GM23338 (cell line): Measurements from ENCODE around the gene GRM8. TPM values are rescaled to one million over a fixed set of nuclear protein-coding genes. Genes with fewer than 3 reads are reported as not detected.

ENCODE experiments used
- ATAC-seq: fragments of 200-7000 bp; cut with Tn5 transposase; 3 replicates; pipeline ENCODE4 v1.9.1; 2020
- DNase-seq: peaks from one replicate; pipeline ENCODE4 v3.0.0-alpha.2; 2015; ENCODE audit warnings: low spot score
- H2AFZ ChIP-seq: fragments of 200-600 bp; sonication (generic); 2 replicates; pipeline ENCODE4 v1.8.0; 2016; ENCODE audit warnings: antibody characterized with exemption, mild to moderate bottlenecking, moderate library complexity
- H3F3A ChIP-seq: fragments of 200-600 bp; sonication (generic); replicated peaks from 2 replicates; pipeline ENCODE4 v1.8.0; 2017; ENCODE audit warnings: antibody characterized with exemption, mixed run types, low read depth
- H3K27ac ChIP-seq: fragments of 200-600 bp; sonication (generic); 2 replicates; pipeline ENCODE4 v1.6.1; 2016; ENCODE audit warnings: low read depth
- H3K27me3 ChIP-seq: fragments of 200-600 bp; sonication (generic); 2 replicates; pipeline ENCODE4 v1.8.0; 2016; ENCODE audit warnings: mild to moderate bottlenecking, mixed run types, moderate library complexity; ENCODE audit not compliant: insufficient read depth
- H3K36me3 ChIP-seq: fragments of 200-600 bp; sonication (generic); 2 replicates; pipeline ENCODE4 v1.8.0; 2016; ENCODE audit warnings: mild to moderate bottlenecking; ENCODE audit not compliant: insufficient read depth
- H3K4me1 ChIP-seq: fragments of 200-600 bp; sonication (generic); 2 replicates; pipeline ENCODE4 v1.8.0; 2016; ENCODE audit warnings: mild to moderate bottlenecking, moderate library complexity; ENCODE audit not compliant: insufficient read depth
- H3K4me2 ChIP-seq: fragments of 200-600 bp; sonication (generic); 2 replicates; pipeline ENCODE4 v1.7.1; 2017; ENCODE audit warnings: mixed run types
- H3K4me3 ChIP-seq: fragments of 200-600 bp; sonication (generic); 2 replicates; pipeline ENCODE4 v1.6.1; 2016; ENCODE audit warnings: mixed run types
- H3K79me2 ChIP-seq: fragments of 200-600 bp; sonication (generic); replicated peaks from 2 replicates; pipeline ENCODE4 v1.8.0; 2017; ENCODE audit warnings: mild to moderate bottlenecking; ENCODE audit not compliant: insufficient read depth
- H3K9me2 ChIP-seq: fragments of 200-600 bp; sonication (generic); 2 replicates; pipeline ENCODE4 v1.8.0; 2017; ENCODE audit not compliant: insufficient read depth
- H4K20me1 ChIP-seq: fragments of 200-600 bp; sonication (generic); replicated peaks from 2 replicates; pipeline ENCODE4 v1.8.0; 2017; ENCODE audit warnings: mild to moderate bottlenecking; ENCODE audit not compliant: insufficient read depth
- H3K27ac Mint-ChIP-seq: 2 replicates; pipeline ENCODE4 v1.8.0; 2020; ENCODE audit warnings: inconsistent platforms, mild to moderate bottlenecking, moderate library complexity, mixed read lengths
- H3K27me3 Mint-ChIP-seq: 3 replicates; pipeline ENCODE4 v1.8.0; 2022; ENCODE audit warnings: low read depth, mild to moderate bottlenecking, moderate library complexity, mixed read lengths, inconsistent platforms; ENCODE audit not compliant: insufficient read depth, poor library complexity
- H3K36me3 Mint-ChIP-seq: 3 replicates; pipeline ENCODE4 v1.8.0; 2021; ENCODE audit warnings: low read depth, mild to moderate bottlenecking, inconsistent platforms, moderate library complexity, mixed read lengths
- H3K4me1 Mint-ChIP-seq: 3 replicates; pipeline ENCODE4 v1.8.0; 2020; ENCODE audit warnings: mild to moderate bottlenecking, inconsistent platforms, mixed read lengths
- H3K4me3 Mint-ChIP-seq: 3 replicates; pipeline ENCODE4 v1.8.0; 2021; ENCODE audit warnings: moderate library complexity, mild to moderate bottlenecking, inconsistent platforms, mixed read lengths
- H3K9me3 Mint-ChIP-seq: 3 replicates; pipeline ENCODE4 v1.8.0; 2020; ENCODE audit warnings: moderate library complexity, mild to moderate bottlenecking, inconsistent platforms, mixed read lengths
- ETS1 ChIP-seq: IDR thresholded peaks from 2 replicates; pipeline ENCODE4 v1.6.1; 2016; ENCODE audit warnings: antibody characterized with exemption
- EZH2 ChIP-seq: fragments of 200-600 bp; sonication (generic); IDR thresholded peaks from one replicate; pipeline ENCODE4 v1.8.0; 2017; ENCODE audit warnings: antibody characterized with exemption, mild to moderate bottlenecking, low read depth; ENCODE audit not compliant: unreplicated experiment
- EZH2phosphoT487 ChIP-seq: fragments of 200-600 bp; sonication (generic); IDR thresholded peaks from one replicate; pipeline ENCODE4 v1.8.1; 2018; ENCODE audit warnings: antibody characterized with exemption; ENCODE audit not compliant: unreplicated experiment
- JUNB ChIP-seq: IDR thresholded peaks from one replicate; pipeline ENCODE4 v1.6.1; 2016; ENCODE audit warnings: antibody characterized with exemption; ENCODE audit not compliant: unreplicated experiment
- POLR2AphosphoS5 ChIP-seq: IDR thresholded peaks from 2 replicates; pipeline ENCODE4 v1.6.1; 2016; ENCODE audit warnings: antibody characterized with exemption, low read depth
- STAT1 ChIP-seq: IDR thresholded peaks from one replicate; pipeline ENCODE4 v1.6.1; 2016; ENCODE audit warnings: antibody characterized with exemption; ENCODE audit not compliant: unreplicated experiment
- ZNF114 ChIP-seq: fragments of 250-450 bp; sonication (Bioruptor Pico); IDR thresholded peaks from 2 replicates; pipeline ENCODE4 v1.5.0; 2020; ENCODE audit warnings: mild to moderate bottlenecking, moderate library complexity
- ZNF331 ChIP-seq: fragments of 250-450 bp; sonication (Bioruptor Pico); IDR thresholded peaks from 2 replicates; pipeline ENCODE4 v1.5.0; 2020; ENCODE audit warnings: low read depth, mild to moderate bottlenecking, moderate library complexity
- polyA plus RNA-seq: library from polyadenylated mRNA; unstranded; fragments of >200 nt; fragmentation: Nextera tagmentation; extraction: Ambion mirVana; gene quantifications from 2 replicates; pipeline ENCODE4 v1.2.1, GENCODE V29; 2016
- total RNA-seq: library from RNA; depleted of rRNA; stranded (reverse); fragments of >200 nt; shearing (Covaris generic); gene quantifications from 2 replicates; pipeline ENCODE4 v1.2.3, GENCODE V29; 2014
- TF ChIP-seq, protein P1 (sequence below): IDR thresholded peaks from one replicate; pipeline ENCODE4 v1.6.1; 2018; ENCODE audit warnings: antibody characterized with exemption; ENCODE audit not compliant: unreplicated experiment
- TF ChIP-seq, protein P2 (sequence below), 2 experiments: fragments of 200-600 bp in 1 of 2; sonication (generic) in 1 of 2; conservative IDR thresholded peaks; 2 replicates each; pipeline versions ENCODE4 v1.5.1 to v1.6.1; 2016 to 2017; ENCODE audit warnings: antibody characterized with exemption in 2 of 2, low read depth in 2 of 2, mild to moderate bottlenecking in 2 of 2, moderate library complexity in 1 of 2
- TF ChIP-seq, protein P3 (sequence below): fragments of 250-450 bp; sonication (Bioruptor Pico); IDR thresholded peaks from 2 replicates; pipeline ENCODE4 v1.5.0; 2020; ENCODE audit warnings: mild to moderate bottlenecking, moderate library complexity

Gene GRM8
- total and polyA plus RNA-seq, 2 experiments from 2014 or later = 1.9 to 6.6 TPM

DNA sequence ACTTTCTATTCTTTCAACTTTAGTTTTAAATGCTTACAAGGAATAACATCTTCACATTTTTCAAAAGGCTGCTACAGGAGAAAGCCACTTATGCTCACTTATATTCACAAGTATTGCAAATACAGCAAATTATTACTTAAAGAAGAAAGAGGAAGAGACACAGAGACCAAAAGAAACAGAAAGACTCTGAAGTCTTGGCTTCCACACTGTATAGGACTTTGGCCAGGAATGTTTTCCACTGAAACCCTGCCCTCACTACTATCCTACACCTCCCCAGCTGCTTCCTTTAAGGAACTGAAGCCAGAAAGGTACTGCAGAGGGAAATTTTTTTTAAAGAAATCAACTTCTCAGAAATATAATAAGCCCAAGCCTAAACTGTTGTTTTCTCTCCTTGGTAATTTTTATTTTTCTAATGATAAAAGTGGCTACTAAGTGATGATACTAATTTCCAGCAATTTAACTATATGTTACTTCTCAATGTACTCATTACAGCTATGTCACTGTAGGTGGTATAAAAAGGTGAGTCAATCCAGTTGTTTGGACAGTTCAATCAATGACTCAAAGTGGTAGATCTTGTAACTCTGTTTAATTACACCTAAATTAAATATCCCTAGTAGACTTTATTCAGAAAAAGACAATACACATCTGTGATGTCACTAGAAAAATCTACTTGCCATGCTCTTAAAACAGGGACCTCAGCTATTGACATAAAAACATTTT is 231.6 kb downstream of the GRM8 start:
- no peak overlapping the region for H3K27ac ChIP-seq
- H3K79me2 ChIP-seq = no peaks in the 10 kb centered on the region
- H3K4me1 Mint-ChIP-seq = no peaks in the 10 kb centered on the region; the same call in 2 of the 3 replicates
- no peak overlapping the region for H3K4me3 Mint-ChIP-seq
- H3K27me3 ChIP-seq = no peaks in the 10 kb centered on the region
- no peak overlapping the region for H3K4me2 ChIP-seq
- ATAC-seq (no peak), DNase-seq (no peak)
- H3K9me3 Mint-ChIP-seq = no peaks in the 10 kb centered on the region
- H2AFZ ChIP-seq = no peak overlapping the region
- TF ChIP-seq EZH2 = no peak
- no peak for TF ChIP-seq ZNF331 (CRISPR knock-in tag)
- TF ChIP-seq STAT1 = no peak
- no peak for TF ChIP-seq ZNF114 (CRISPR knock-in tag)
- no peak for TF ChIP-seq ETS1
- TF ChIP-seq, protein P1, sequence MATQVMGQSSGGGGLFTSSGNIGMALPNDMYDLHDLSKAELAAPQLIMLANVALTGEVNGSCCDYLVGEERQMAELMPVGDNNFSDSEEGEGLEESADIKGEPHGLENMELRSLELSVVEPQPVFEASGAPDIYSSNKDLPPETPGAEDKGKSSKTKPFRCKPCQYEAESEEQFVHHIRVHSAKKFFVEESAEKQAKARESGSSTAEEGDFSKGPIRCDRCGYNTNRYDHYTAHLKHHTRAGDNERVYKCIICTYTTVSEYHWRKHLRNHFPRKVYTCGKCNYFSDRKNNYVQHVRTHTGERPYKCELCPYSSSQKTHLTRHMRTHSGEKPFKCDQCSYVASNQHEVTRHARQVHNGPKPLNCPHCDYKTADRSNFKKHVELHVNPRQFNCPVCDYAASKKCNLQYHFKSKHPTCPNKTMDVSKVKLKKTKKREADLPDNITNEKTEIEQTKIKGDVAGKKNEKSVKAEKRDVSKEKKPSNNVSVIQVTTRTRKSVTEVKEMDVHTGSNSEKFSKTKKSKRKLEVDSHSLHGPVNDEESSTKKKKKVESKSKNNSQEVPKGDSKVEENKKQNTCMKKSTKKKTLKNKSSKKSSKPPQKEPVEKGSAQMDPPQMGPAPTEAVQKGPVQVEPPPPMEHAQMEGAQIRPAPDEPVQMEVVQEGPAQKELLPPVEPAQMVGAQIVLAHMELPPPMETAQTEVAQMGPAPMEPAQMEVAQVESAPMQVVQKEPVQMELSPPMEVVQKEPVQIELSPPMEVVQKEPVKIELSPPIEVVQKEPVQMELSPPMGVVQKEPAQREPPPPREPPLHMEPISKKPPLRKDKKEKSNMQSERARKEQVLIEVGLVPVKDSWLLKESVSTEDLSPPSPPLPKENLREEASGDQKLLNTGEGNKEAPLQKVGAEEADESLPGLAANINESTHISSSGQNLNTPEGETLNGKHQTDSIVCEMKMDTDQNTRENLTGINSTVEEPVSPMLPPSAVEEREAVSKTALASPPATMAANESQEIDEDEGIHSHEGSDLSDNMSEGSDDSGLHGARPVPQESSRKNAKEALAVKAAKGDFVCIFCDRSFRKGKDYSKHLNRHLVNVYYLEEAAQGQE = no peak
- TF ChIP-seq, protein P2, sequence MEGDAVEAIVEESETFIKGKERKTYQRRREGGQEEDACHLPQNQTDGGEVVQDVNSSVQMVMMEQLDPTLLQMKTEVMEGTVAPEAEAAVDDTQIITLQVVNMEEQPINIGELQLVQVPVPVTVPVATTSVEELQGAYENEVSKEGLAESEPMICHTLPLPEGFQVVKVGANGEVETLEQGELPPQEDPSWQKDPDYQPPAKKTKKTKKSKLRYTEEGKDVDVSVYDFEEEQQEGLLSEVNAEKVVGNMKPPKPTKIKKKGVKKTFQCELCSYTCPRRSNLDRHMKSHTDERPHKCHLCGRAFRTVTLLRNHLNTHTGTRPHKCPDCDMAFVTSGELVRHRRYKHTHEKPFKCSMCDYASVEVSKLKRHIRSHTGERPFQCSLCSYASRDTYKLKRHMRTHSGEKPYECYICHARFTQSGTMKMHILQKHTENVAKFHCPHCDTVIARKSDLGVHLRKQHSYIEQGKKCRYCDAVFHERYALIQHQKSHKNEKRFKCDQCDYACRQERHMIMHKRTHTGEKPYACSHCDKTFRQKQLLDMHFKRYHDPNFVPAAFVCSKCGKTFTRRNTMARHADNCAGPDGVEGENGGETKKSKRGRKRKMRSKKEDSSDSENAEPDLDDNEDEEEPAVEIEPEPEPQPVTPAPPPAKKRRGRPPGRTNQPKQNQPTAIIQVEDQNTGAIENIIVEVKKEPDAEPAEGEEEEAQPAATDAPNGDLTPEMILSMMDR (conservative IDR thresholded peaks at IDR 0.05; ENCODE audit: low read depth in 2 of 2) = no peak
- TF ChIP-seq EZH2phosphoT487 = no peak
- TF ChIP-seq, protein P3, sequence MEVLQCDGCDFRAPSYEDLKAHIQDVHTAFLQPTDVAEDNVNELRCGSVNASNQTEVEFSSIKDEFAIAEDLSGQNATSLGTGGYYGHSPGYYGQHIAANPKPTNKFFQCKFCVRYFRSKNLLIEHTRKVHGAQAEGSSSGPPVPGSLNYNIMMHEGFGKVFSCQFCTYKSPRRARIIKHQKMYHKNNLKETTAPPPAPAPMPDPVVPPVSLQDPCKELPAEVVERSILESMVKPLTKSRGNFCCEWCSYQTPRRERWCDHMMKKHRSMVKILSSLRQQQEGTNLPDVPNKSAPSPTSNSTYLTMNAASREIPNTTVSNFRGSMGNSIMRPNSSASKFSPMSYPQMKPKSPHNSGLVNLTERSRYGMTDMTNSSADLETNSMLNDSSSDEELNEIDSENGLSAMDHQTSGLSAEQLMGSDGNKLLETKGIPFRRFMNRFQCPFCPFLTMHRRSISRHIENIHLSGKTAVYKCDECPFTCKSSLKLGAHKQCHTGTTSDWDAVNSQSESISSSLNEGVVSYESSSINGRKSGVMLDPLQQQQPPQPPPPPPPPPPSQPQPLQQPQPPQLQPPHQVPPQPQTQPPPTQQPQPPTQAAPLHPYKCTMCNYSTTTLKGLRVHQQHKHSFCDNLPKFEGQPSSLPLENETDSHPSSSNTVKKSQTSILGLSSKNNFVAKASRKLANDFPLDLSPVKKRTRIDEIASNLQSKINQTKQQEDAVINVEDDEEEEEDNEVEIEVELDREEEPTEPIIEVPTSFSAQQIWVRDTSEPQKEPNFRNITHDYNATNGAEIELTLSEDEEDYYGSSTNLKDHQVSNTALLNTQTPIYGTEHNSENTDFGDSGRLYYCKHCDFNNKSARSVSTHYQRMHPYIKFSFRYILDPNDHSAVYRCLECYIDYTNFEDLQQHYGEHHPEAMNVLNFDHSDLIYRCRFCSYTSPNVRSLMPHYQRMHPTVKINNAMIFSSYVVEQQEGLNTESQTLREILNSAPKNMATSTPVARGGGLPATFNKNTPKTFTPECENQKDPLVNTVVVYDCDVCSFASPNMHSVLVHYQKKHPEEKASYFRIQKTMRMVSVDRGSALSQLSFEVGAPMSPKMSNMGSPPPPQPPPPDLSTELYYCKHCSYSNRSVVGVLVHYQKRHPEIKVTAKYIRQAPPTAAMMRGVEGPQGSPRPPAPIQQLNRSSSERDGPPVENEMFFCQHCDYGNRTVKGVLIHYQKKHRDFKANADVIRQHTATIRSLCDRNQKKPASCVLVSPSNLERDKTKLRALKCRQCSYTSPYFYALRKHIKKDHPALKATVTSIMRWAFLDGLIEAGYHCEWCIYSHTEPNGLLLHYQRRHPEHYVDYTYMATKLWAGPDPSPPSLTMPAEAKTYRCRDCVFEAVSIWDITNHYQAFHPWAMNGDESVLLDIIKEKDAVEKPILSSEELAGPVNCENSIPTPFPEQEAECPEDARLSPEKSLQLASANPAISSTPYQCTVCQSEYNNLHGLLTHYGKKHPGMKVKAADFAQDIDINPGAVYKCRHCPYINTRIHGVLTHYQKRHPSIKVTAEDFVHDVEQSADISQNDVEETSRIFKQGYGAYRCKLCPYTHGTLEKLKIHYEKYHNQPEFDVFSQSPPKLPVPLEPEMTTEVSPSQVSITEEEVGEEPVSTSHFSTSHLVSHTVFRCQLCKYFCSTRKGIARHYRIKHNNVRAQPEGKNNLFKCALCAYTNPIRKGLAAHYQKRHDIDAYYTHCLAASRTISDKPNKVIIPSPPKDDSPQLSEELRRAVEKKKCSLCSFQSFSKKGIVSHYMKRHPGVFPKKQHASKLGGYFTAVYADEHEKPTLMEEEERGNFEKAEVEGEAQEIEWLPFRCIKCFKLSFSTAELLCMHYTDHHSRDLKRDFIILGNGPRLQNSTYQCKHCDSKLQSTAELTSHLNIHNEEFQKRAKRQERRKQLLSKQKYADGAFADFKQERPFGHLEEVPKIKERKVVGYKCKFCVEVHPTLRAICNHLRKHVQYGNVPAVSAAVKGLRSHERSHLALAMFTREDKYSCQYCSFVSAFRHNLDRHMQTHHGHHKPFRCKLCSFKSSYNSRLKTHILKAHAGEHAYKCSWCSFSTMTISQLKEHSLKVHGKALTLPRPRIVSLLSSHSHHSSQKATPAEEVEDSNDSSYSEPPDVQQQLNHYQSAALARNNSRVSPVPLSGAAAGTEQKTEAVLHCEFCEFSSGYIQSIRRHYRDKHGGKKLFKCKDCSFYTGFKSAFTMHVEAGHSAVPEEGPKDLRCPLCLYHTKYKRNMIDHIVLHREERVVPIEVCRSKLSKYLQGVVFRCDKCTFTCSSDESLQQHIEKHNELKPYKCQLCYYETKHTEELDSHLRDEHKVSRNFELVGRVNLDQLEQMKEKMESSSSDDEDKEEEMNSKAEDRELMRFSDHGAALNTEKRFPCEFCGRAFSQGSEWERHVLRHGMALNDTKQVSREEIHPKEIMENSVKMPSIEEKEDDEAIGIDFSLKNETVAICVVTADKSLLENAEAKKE = no peak
- no peak for TF ChIP-seq POLR2AphosphoS5
- TF ChIP-seq JUNB = no peak
- no peaks in the 10 kb centered on the region for H3K9me2 ChIP-seq
- H3K36me3 ChIP-seq = no peaks in the 10 kb centered on the region
- H4K20me1 ChIP-seq = no peaks in the 10 kb centered on the region; the same call in 1 of the 2 replicates
- H3K27me3 Mint-ChIP-seq = no peaks in the 10 kb centered on the region
- no peak overlapping the region for H3K4me3 ChIP-seq
- H3K27ac Mint-ChIP-seq = no peak overlapping the region
- no peaks in the 10 kb centered on the region for H3F3A ChIP-seq
- no peaks in the 10 kb centered on the region for H3K36me3 Mint-ChIP-seq
- H3K4me1 ChIP-seq = no peaks in the 10 kb centered on the region
